Spleen (tissue), 13 donors: ENCODE measurements around the gene PRRG1. TPM values are rescaled to one million over a fixed set of nuclear protein-coding genes. Genes with fewer than 3 reads are reported as not detected.
"Not testable (repeated sequence)": the region's sequence is repeated elsewhere in the genome, so short reads cannot be mapped to it uniquely, and the experiment has no call there.

Experiments used
- DNase-seq: peaks from one replicate; pipeline ENCODE4 v3.0.0-alpha.2; 2020
- H3K27ac ChIP-seq, 8 donors: fragments of 200-600 bp; sonication (generic) in 7 of 8; 1 replicate in 4 of 8; 2 replicates in 4 of 8; pipeline versions ENCODE4 v1.5.0 to v1.8.0; 2016 to 2021; ENCODE audit warnings: inconsistent platforms in 4 of 8, mild to moderate bottlenecking in 4 of 8, moderate library complexity in 1 of 8
- H3K27me3 ChIP-seq, 7 donors: fragments of 200-600 bp; sonication (generic) in 6 of 7; replicated peaks in 1 of 7; 1 replicate in 4 of 7; 2 replicates in 3 of 7; pipeline versions ENCODE4 v1.5.0 to v1.8.0; 2016 to 2021; ENCODE audit warnings: inconsistent platforms in 3 of 7, mild to moderate bottlenecking in 1 of 7
- H3K36me3 ChIP-seq, 6 donors: fragments of 200-600 bp; sonication (generic) in 5 of 6; 1 replicate in 4 of 6; 2 replicates in 2 of 6; pipeline versions ENCODE4 v1.5.0 to v1.8.0; 2016 to 2021; ENCODE audit warnings: inconsistent platforms in 2 of 6
- H3K4me1 ChIP-seq, 6 donors: fragments of 200-600 bp; sonication (generic) in 5 of 6; 1 replicate in 3 of 6; 2 replicates in 3 of 6; pipeline versions ENCODE4 v1.5.0 to v1.8.0; 2016 to 2021; ENCODE audit warnings: inconsistent platforms in 3 of 6
- H3K4me3 ChIP-seq, 8 donors: fragments of 200-600 bp; sonication (generic) in 7 of 8; 1 replicate in 4 of 8; 2 replicates in 4 of 8; pipeline versions ENCODE4 v1.5.0 to v1.8.0; 2016 to 2021; ENCODE audit warnings: inconsistent platforms in 4 of 8, mild to moderate bottlenecking in 4 of 8, moderate library complexity in 2 of 8
- H3K9me3 ChIP-seq, 8 donors: fragments of 200-600 bp; sonication (generic) in 7 of 8; 1 replicate in 4 of 8; 2 replicates in 4 of 8; pipeline versions ENCODE4 v1.5.0 to v1.8.0; 2016 to 2021; ENCODE audit warnings: inconsistent platforms in 4 of 8
- CTCF ChIP-seq, 11 experiments: fragments of 200-600 bp in 7 of 11; fragments of 450-650 bp in 4 of 11; sonication (generic) in 4 of 11; IDR thresholded peaks in 8 of 11; conservative IDR thresholded peaks in 3 of 11; 1 replicate in 7 of 11; 2 replicates in 4 of 11; pipeline versions ENCODE4 v1.4.0 to v1.8.0; 2016 to 2021; ENCODE audit warnings: antibody characterized with exemption in 11 of 11, inconsistent platforms in 4 of 11, mild to moderate bottlenecking in 1 of 11
- POLR2A ChIP-seq, 3 donors: fragments of 450-650 bp; IDR thresholded peaks; one replicate each; pipeline ENCODE4 v1.5.1; 2017; ENCODE audit warnings: antibody characterized with exemption in 3 of 3, mild to moderate bottlenecking in 1 of 3
- POLR2AphosphoS5 ChIP-seq, 3 donors: sonication (generic); formaldehyde crosslinking; IDR thresholded peaks; one replicate each; pipeline ENCODE4 v1.5.1; 2017; ENCODE audit warnings: antibody characterized with exemption in 3 of 3
- WGBS, 5 donors: extraction: QIAGEN DNeasy Blood & Tissue Kit in 3 of 5; methylation state at CpG; one replicate each; pipeline versions ENCODE4 v1.1.5 to v1.1.7; 2013 to 2018; 5-methylcytosine and 5-hydroxymethylcytosine counted together
- intact Hi-C: fragments of 100-400 bp; cut with DNase I; formaldehyde crosslinking; loops from one replicate; pipeline ENCODE4 v1.15.0; 2023; ENCODE audit warnings: low total_unique reads
- long read RNA-seq, 2 donors: transcript quantifications; one replicate each; lab custom pipeline, GENCODE V29; 2026
- polyA plus RNA-seq, 3 donors: library from polyadenylated mRNA; stranded (reverse); fragments of 200-250 nt; gene quantifications; one replicate each; pipeline ENCODE4 v1.2.1, GENCODE V29; 2013
- total RNA-seq, 7 donors: library from RNA; depleted of rRNA in 3 of 7; stranded (reverse); fragments of >200 nt in 3 of 7; fragmentation: NEBNext Ultra II Directional in 4 of 7; extraction: Animal tissue kit (Norgen Biotek cat#: 25700) in 4 of 7; gene quantifications; one replicate each; pipeline versions ENCODE4 v1.1.0 to v1.2.1, GENCODE V29; 2016 to 2021
- donor health status: healthy with polysubstance abuse.
- donor health status: DM: no; HTN: no; CAD: no; lungs with moderate emphysema.
- donor health status: DM: no; HTN: no; CAD: no.
- donor health status: Bipolar disorder and iron deficiency.
- donor health status: healthy.
- donor health status: DM: no; HTN: no; CAD: no.
- donor health status: DM: yes; HTN: yes; CAD: no.

PRRG1 gene
- total RNA-seq (10 to 100 TPM in 1 of 7 donors, 1 to 10 TPM in 6; 4.5 to 12.0 (median 6.8) TPM), polyA plus RNA-seq (under 1 TPM; 0.41 to 0.99 (median 0.62) TPM)
- long read RNA-seq, donor 1, full-length matches to known transcripts: 1 of 1 reads
- long read RNA-seq, donor 1, partial matches to known transcripts: 0 of 1 reads
- long read RNA-seq, donor 1, other reads (novel, unspliced or antisense): 0 of 1 reads
- long read RNA-seq, donor 2, full-length matches to known transcripts: 3 of 3 reads
- long read RNA-seq, donor 2, partial matches to known transcripts: 0 of 3 reads
- long read RNA-seq, donor 2, other reads (novel, unspliced or antisense): 0 of 3 reads

GRCh38 chrX:37349221-37350033 lies at the start of gene PRRG1:
Gene PRRG1, plus strand, starts transcription at chrX:37349364. Its CDS starts 56,886 bp downstream, at chrX:37406250.
- no peaks in the 10 kb centered on the region for H3K36me3 ChIP-seq
- peaks cover 0 to 4% (median 0%) of the 10 kb centered on the region in 6 donors for H3K4me1 ChIP-seq
- no peaks in the 10 kb centered on the region for H3K9me3 ChIP-seq
- TF ChIP-seq POLR2A (IDR thresholded peaks at IDR 0.05) (no peak), POLR2AphosphoS5 (IDR thresholded peaks at IDR 0.05) (peak; percentile 70 to 86 (median 85))
- H3K27me3 ChIP-seq: peaks cover 0 to 31% (median 7%) of the 10 kb centered on the region in 7 donors
- H3K27ac ChIP-seq: peak within 1 kb of the TSS; percentile 51 to 82 (median 74)
- peak within 1 kb of the TSS; percentile 7 to 69 (median 39) for H3K4me3 ChIP-seq
- DNase-seq: peak; percentile 80
- intact Hi-C loops: no loop called here
- WGBS, 5 donors: 3 to 55% (median 9%) methylated on average over 28 to 61 of the region's 61 CpGs

- TF ChIP-seq POLR2AphosphoS5 (IDR thresholded peaks at IDR 0.05): no peak
- TF ChIP-seq CTCF (IDR thresholded peaks at IDR 0.05 in 8 of 11, conservative IDR thresholded peaks at IDR 0.05 in 3 of 11): peak in 1 of 11 experiments; percentile 16
- Histone ChIP-seq H3K27me3 (no peaks in the 10 kb centered on the region), H3K4me1 (no peaks in the 10 kb centered on the region), H3K36me3 (no peaks in the 10 kb centered on the region), H3K4me3 (no peak overlapping the region), H3K9me3 (peaks cover 0 to 13% (median 0%) of the 10 kb centered on the region in 8 donors), H3K27ac (no peak overlapping the region)
- 26 to 55% (median 27%) methylated on average over 1 of the region's 1 CpG for WGBS, 5 donors
- no peak for DNase-seq
- intact Hi-C loops: no loop called here
Observed at GRCh38 chrX:37302569-37302968, 46.6 kb upstream of the PRRG1 start.

GRCh38 chrX:37305238-37305637 lies 43.9 kb upstream of the PRRG1 start:
- WGBS, 5 donors: 71 to 94% (median 85%) methylated on average over 1 to 2 of the region's 2 CpGs
- DNase-seq, H3K9me3 ChIP-seq, H3K27me3 ChIP-seq, H3K4me1 ChIP-seq, H3K27ac ChIP-seq, intact Hi-C loops, H3K4me3 ChIP-seq, H3K36me3 ChIP-seq: not testable (repeated sequence)

GRCh38 chrX:37314531-37314930 lies 34.6 kb upstream of the PRRG1 start:
- no peak for DNase-seq
- Histone ChIP-seq H3K27me3 (peaks cover 0 to 3% (median 0%) of the 10 kb centered on the region in 7 donors), H3K36me3 (no peaks in the 10 kb centered on the region), H3K4me1 (no peaks in the 10 kb centered on the region), H3K27ac (no peak overlapping the region), H3K4me3 (no peak overlapping the region), H3K9me3 (no peaks in the 10 kb centered on the region)
- TF ChIP-seq CTCF (IDR thresholded peaks at IDR 0.05 in 8 of 11, conservative IDR thresholded peaks at IDR 0.05 in 3 of 11): no peak
- no peak for TF ChIP-seq POLR2AphosphoS5 (IDR thresholded peaks at IDR 0.05)
- no peak for TF ChIP-seq POLR2A (IDR thresholded peaks at IDR 0.05)
- intact Hi-C loops: no loop called here
